ENCODE results near the gene ZPLD1.

ZPLD1 gene

GRCh38 chr3:102478160-102478559, 43.3 kb downstream of the ZPLD1 start:
- TF ChIP-seq TAF1 (IDR thresholded peaks at IDR 0.05; ENCODE audit: borderline replicate concordance, insufficient read depth, low read length) (no peak), SIN3A (IDR thresholded peaks at IDR 0.05; ENCODE audit: borderline replicate concordance, insufficient read depth, low read length) (no peak), POLR2AphosphoS5 (IDR thresholded peaks at IDR 0.05; ENCODE audit: low read depth, low read length) (no peak), FOXP2 (optimal IDR thresholded peaks at IDR 0.05; ENCODE audit: borderline replicate concordance, extremely low read depth, extremely low read length, insufficient read depth) (no peak), REST (IDR thresholded peaks at IDR 0.05; ENCODE audit: insufficient read depth in 1 of 2, low read depth in 2 of 2, low read length in 2 of 2) (no peak)

GRCh38 chr3:102480139-102480538, 45.3 kb downstream of the ZPLD1 start:
- TF ChIP-seq POLR2AphosphoS5 (IDR thresholded peaks at IDR 0.05; ENCODE audit: low read depth, low read length) (no peak), SIN3A (IDR thresholded peaks at IDR 0.05; ENCODE audit: borderline replicate concordance, insufficient read depth, low read length) (no peak), FOXP2 (optimal IDR thresholded peaks at IDR 0.05; ENCODE audit: borderline replicate concordance, extremely low read depth, extremely low read length, insufficient read depth) (no peak), REST (IDR thresholded peaks at IDR 0.05; ENCODE audit: insufficient read depth in 1 of 2, low read depth in 2 of 2, low read length in 2 of 2) (no peak), TAF1 (IDR thresholded peaks at IDR 0.05; ENCODE audit: borderline replicate concordance, insufficient read depth, low read length) (no peak)

- no peak for TF ChIP-seq FOXP2 (optimal IDR thresholded peaks at IDR 0.05; ENCODE audit: borderline replicate concordance, extremely low read depth, extremely low read length, insufficient read depth)
- TF ChIP-seq SIN3A (IDR thresholded peaks at IDR 0.05; ENCODE audit: borderline replicate concordance, insufficient read depth, low read length), result no peak
- no peak for TF ChIP-seq REST (IDR thresholded peaks at IDR 0.05; ENCODE audit: insufficient read depth in 1 of 2, low read depth in 2 of 2, low read length in 2 of 2)
- TF ChIP-seq POLR2AphosphoS5 (IDR thresholded peaks at IDR 0.05; ENCODE audit: low read depth, low read length), result no peak
- TF ChIP-seq TAF1 (IDR thresholded peaks at IDR 0.05; ENCODE audit: borderline replicate concordance, insufficient read depth, low read length), result no peak
Measured at GRCh38 chr3:102481050-102481449, 46.2 kb downstream of the ZPLD1 start.

GRCh38 chr3:102483556-102483955, 48.7 kb downstream of the ZPLD1 start:
- no peak for TF ChIP-seq FOXP2 (optimal IDR thresholded peaks at IDR 0.05; ENCODE audit: borderline replicate concordance, extremely low read depth, extremely low read length, insufficient read depth)
- no peak for TF ChIP-seq SIN3A (IDR thresholded peaks at IDR 0.05; ENCODE audit: borderline replicate concordance, insufficient read depth, low read length)
- TF ChIP-seq TAF1 (IDR thresholded peaks at IDR 0.05; ENCODE audit: borderline replicate concordance, insufficient read depth, low read length), result no peak
- TF ChIP-seq REST (IDR thresholded peaks at IDR 0.05; ENCODE audit: insufficient read depth in 1 of 2, low read depth in 2 of 2, low read length in 2 of 2), result no peak
- no peak for TF ChIP-seq POLR2AphosphoS5 (IDR thresholded peaks at IDR 0.05; ENCODE audit: low read depth, low read length)

- no peak for TF ChIP-seq REST (IDR thresholded peaks at IDR 0.05; ENCODE audit: insufficient read depth in 1 of 2, low read depth in 2 of 2, low read length in 2 of 2)
- no peak for TF ChIP-seq FOXP2 (optimal IDR thresholded peaks at IDR 0.05; ENCODE audit: borderline replicate concordance, extremely low read depth, extremely low read length, insufficient read depth)
Measured at GRCh38 chr3:102484363-102484762, 49.5 kb downstream of the ZPLD1 start.

All from PFSK-1 (cell line).